ENCODE data around the gene DOP1A.

DOP1A gene

DNA sequence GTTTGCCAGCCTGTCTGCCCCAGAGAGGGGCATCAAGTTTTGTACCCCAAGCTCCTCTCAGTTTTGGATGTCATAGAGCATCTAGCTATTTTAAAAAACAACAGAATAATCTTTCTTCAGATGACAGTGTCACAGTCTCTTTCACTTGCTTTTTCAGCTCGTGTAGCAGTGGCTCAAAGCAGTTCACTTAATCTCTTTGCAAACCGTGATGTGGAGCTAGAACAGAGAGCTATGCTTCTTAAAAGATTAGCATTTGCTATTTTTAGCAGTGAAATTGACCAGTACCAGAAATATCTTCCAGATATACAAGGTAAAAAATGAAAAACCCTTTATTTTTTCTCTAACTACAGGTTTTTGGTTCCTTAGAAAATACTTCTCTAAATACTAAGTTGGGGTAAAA, 88.3 kb downstream of the DOP1A start:
- ChIA-PET CTCF (no interaction called here), POLR2A (interaction anchor here (1.1 kb wide), 1 partner anchor 37 kb away, joined by 3 read pairs; the partner anchor contains the start of genes PGM3 and RWDD2A)
- DNase-seq (ENCODE audit: extremely low spot score): no peak
- no peak for TF ChIP-seq SUZ12 (IDR thresholded peaks at IDR 0.05)
- TF ChIP-seq FOXA1 (IDR thresholded peaks at IDR 0.05): no peak
- no peak for TF ChIP-seq CTBP1 (IDR thresholded peaks at IDR 0.05; ENCODE audit: borderline replicate concordance)
- TF ChIP-seq TARDBP (IDR thresholded peaks at IDR 0.05): no peak
- no peak for TF ChIP-seq ARNT (IDR thresholded peaks at IDR 0.05)

DNA sequence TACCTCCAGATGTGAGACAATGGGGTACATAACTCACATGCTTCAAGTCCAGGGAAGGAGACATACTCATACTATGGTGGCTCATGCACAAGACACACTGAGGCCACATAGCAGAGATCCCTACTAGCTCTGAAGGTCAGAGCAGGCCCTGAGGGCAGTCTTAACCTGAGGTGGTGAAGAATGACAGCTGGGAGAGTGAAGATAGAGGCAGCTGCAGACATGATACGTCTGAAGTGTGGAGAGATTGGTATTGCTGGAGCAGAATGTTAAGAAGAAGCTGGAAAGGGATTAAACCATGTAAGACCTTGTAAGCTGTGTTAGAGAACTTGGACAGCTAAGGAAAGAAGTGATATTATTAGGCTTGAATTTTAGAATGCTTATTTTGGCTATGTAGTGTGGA, 92.7 kb downstream of the DOP1A start:
- POLR2A ChIA-PET: no interaction called here
- TF ChIP-seq FOXM1 (IDR thresholded peaks at IDR 0.05; ENCODE audit: borderline replicate concordance) (no peak), SUZ12 (IDR thresholded peaks at IDR 0.05) (no peak), SP1 (IDR thresholded peaks at IDR 0.05) (no peak)
- CTCF ChIA-PET: no interaction called here
- DNase-seq (ENCODE audit: extremely low spot score): no peak

DNA sequence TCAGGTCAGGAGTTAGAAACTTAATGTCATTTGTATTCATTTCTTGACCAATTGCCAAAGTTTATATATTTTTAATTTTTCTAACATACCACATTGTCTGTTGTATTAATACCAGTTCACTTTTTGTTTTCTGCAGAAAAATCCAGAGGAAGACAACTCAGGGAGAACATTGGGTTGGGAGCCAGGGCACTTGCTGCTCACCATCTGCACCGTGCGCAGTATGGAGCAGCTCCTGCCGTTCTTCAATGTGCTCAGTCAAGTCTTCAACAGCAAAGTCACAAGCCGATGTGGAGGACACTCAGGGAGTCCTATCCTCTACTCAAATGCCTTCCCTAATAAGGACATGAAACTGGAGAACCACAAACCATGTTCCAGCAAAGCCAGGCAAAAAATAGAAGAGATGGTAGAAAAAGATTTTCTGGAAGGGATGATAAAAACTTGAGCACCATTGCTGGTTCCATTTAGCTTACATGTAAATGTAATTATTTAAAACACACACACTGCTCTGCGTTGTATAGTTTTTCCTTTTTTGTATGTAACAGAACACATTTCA, 100.3 kb downstream of the DOP1A start:
- CTCF ChIA-PET: interaction anchor here (0.7 kb wide), 1 partner anchor 49 kb away, joined by 4 read pairs; no protein-coding TSS in a partner anchor
- TF ChIP-seq TARDBP (IDR thresholded peaks at IDR 0.05): no peak
- TF ChIP-seq ARNT (IDR thresholded peaks at IDR 0.05): no peak
- TF ChIP-seq LEF1 (IDR thresholded peaks at IDR 0.05; ENCODE audit: borderline replicate concordance): no peak
- TF ChIP-seq FOXM1 (IDR thresholded peaks at IDR 0.05; ENCODE audit: borderline replicate concordance): no peak
- TF ChIP-seq FOXK2 (IDR thresholded peaks at IDR 0.05): no peak
- TF ChIP-seq, protein P1, sequence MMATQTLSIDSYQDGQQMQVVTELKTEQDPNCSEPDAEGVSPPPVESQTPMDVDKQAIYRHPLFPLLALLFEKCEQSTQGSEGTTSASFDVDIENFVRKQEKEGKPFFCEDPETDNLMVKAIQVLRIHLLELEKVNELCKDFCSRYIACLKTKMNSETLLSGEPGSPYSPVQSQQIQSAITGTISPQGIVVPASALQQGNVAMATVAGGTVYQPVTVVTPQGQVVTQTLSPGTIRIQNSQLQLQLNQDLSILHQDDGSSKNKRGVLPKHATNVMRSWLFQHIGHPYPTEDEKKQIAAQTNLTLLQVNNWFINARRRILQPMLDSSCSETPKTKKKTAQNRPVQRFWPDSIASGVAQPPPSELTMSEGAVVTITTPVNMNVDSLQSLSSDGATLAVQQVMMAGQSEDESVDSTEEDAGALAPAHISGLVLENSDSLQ (IDR thresholded peaks at IDR 0.05): no peak
- TF ChIP-seq SP1 (IDR thresholded peaks at IDR 0.05): no peak
- TF ChIP-seq ZNF384 (IDR thresholded peaks at IDR 0.05): no peak
- no peak for TF ChIP-seq BHLHE40 (IDR thresholded peaks at IDR 0.05; ENCODE audit: borderline replicate concordance)
- no peak for TF ChIP-seq FOXA1 (IDR thresholded peaks at IDR 0.05)
- no peak for TF ChIP-seq CTBP1 (IDR thresholded peaks at IDR 0.05; ENCODE audit: borderline replicate concordance)
- TF ChIP-seq HDGF (IDR thresholded peaks at IDR 0.05; ENCODE audit: borderline replicate concordance): no peak
- no peak for TF ChIP-seq NFRKB (IDR thresholded peaks at IDR 0.05)
- no peak for TF ChIP-seq SUZ12 (IDR thresholded peaks at IDR 0.05)
- TF ChIP-seq L3MBTL2 (conservative IDR thresholded peaks at IDR 0.05): no peak
- TF ChIP-seq ELF4 (IDR thresholded peaks at IDR 0.05): no peak
- POLR2A ChIA-PET: interaction anchor here (0.6 kb wide), 1 partner anchor 346 kb away, joined by 3 read pairs; no protein-coding TSS in a partner anchor
- no peak for DNase-seq (ENCODE audit: extremely low spot score)

DNA sequence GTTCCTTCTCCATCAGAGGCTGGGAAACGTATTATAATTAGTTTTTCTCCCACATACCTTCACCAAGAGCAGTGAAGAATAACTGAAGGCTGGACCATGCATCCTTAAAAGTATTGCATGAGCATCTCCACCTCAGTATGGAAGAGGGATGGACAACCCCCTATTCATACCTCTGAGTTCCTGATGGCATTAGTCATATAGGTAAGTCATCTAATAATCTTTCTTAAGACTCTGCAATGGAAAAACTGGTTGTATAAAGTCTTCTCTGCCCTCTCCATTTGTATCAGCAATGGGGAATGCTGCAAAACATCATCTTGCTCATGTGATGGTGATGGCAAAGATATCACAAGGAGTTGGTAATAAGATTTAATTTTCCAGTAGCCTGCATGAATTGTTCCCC, 101.1 kb downstream of the DOP1A start:
- POLR2A ChIA-PET: interaction anchor here (1.4 kb wide), 1 partner anchor 25 kb away, joined by 4 read pairs; the partner anchor contains the start of genes PGM3 and RWDD2A
- DNase-seq (ENCODE audit: extremely low spot score): no peak
- CTCF ChIA-PET: no interaction called here
- TF ChIP-seq NFRKB (IDR thresholded peaks at IDR 0.05) (no peak), CTBP1 (IDR thresholded peaks at IDR 0.05; ENCODE audit: borderline replicate concordance) (no peak)

DNA sequence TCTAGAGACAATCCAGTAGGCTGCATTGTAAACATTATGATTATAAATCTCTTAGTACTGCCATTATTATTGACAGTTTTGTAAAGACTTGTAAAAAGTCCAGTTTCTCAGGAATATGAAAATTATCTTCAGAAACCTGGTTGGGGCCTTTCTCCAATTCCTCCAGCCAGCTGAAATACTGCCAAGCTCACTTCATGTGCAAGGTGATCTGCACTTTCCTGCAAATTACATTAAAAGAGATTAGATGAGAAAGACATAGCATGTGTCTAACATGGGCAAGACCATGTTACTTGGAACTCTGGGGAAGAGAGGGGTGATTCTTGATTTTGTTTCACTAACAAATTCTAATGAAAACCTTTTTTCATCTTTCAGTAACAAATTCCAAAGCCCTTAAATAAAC, 101.6 kb downstream of the DOP1A start:
- ChIA-PET POLR2A (interaction anchor here (1.4 kb wide), 1 partner anchor 24 kb away, joined by 4 read pairs; the partner anchor contains the start of genes PGM3 and RWDD2A), CTCF (interaction anchor here (0.6 kb wide), 1 partner anchor 14 kb away, joined by 3 read pairs; no protein-coding TSS in a partner anchor)
- no peak for TF ChIP-seq BHLHE40 (IDR thresholded peaks at IDR 0.05; ENCODE audit: borderline replicate concordance)
- TF ChIP-seq, protein P1 (IDR thresholded peaks at IDR 0.05): no peak
- TF ChIP-seq TARDBP (IDR thresholded peaks at IDR 0.05): no peak
- DNase-seq (ENCODE audit: extremely low spot score): no peak

DNA sequence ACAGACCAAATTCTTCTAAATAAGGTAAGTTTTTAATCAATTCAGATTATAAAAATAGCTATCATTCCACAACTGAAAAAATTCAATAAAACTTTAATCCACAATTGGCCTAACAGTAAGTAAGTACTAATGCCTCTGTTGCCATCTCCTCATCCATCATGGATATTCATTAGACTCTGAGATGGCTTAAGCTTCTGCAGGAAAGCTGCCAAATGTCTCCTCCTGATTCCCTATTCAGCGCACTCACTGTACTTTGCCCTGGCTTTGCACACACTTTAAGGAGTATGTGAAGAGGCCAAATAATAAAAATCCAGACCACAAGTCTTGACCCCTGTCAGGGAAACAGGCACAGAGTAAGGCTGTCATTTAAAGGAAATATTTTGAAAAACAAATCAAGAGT, 102.0 kb downstream of the DOP1A start:
- TF ChIP-seq TARDBP (IDR thresholded peaks at IDR 0.05) (no peak), L3MBTL2 (conservative IDR thresholded peaks at IDR 0.05) (no peak), ARNT (IDR thresholded peaks at IDR 0.05) (no peak), ZNF384 (IDR thresholded peaks at IDR 0.05) (no peak), FOXA1 (IDR thresholded peaks at IDR 0.05) (no peak), CTBP1 (IDR thresholded peaks at IDR 0.05; ENCODE audit: borderline replicate concordance) (no peak), BHLHE40 (IDR thresholded peaks at IDR 0.05; ENCODE audit: borderline replicate concordance) (no peak), ELF4 (IDR thresholded peaks at IDR 0.05) (no peak), HDGF (IDR thresholded peaks at IDR 0.05; ENCODE audit: borderline replicate concordance) (no peak), NFRKB (IDR thresholded peaks at IDR 0.05) (no peak), FOXK2 (IDR thresholded peaks at IDR 0.05) (no peak), FOXM1 (IDR thresholded peaks at IDR 0.05; ENCODE audit: borderline replicate concordance) (no peak), SP1 (IDR thresholded peaks at IDR 0.05) (no peak), SUZ12 (IDR thresholded peaks at IDR 0.05) (no peak), LEF1 (IDR thresholded peaks at IDR 0.05; ENCODE audit: borderline replicate concordance) (no peak)
- TF ChIP-seq, protein P1 (IDR thresholded peaks at IDR 0.05): no peak
- DNase-seq (ENCODE audit: extremely low spot score): no peak
- ChIA-PET CTCF (interaction anchor here (0.6 kb wide), 1 partner anchor 15 kb away, joined by 3 read pairs; no protein-coding TSS in a partner anchor), POLR2A (interaction anchor here (1.4 kb wide), 1 partner anchor 24 kb away, joined by 4 read pairs; the partner anchor contains the start of genes PGM3 and RWDD2A)

DNA sequence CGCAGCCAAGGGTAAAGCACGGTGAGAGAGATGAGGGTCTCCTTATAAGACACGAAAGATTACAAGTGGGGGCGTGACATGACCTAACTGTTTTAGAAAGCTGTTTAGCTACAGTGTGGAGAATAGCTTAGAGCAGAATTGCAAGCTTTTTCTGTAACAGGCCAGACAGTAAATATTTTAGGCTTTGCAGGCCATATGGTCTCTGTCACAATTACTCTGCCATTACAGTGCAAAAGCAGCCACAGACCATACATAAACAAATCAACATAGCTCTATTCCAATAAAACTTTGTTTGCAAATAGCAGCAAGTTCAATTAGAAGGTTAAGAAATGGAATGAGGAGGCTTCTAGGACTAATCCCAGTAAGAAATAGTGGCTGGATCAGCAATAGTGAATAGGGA, 108.8 kb downstream of the DOP1A start:
- ChIA-PET CTCF (no interaction called here), POLR2A (no interaction called here)
- DNase-seq (ENCODE audit: extremely low spot score): no peak
- TF ChIP-seq NFRKB (IDR thresholded peaks at IDR 0.05) (no peak), SUZ12 (IDR thresholded peaks at IDR 0.05) (no peak), ARNT (IDR thresholded peaks at IDR 0.05) (no peak), CTBP1 (IDR thresholded peaks at IDR 0.05; ENCODE audit: borderline replicate concordance) (no peak), TARDBP (IDR thresholded peaks at IDR 0.05) (no peak), FOXM1 (IDR thresholded peaks at IDR 0.05; ENCODE audit: borderline replicate concordance) (no peak), SP1 (IDR thresholded peaks at IDR 0.05) (no peak)
- TF ChIP-seq, protein P1 (IDR thresholded peaks at IDR 0.05): no peak
